Measurements from ENCODE around the gene RNF121.

RNF121 gene

GRCh38 chr11:71914617-71915189, 14.1 kb upstream of the RNF121 start:
- Histone ChIP-seq H3K27me3 (ENCODE audit: control insufficient read depth, insufficient read depth, low read length) (no peaks in the 10 kb centered on the region), H3K9ac (ENCODE audit: low read length) (no peak overlapping the region), H3K4me1 (ENCODE audit: control insufficient read depth, insufficient read depth, low read length) (no peaks in the 10 kb centered on the region), H3K9me3 (ENCODE audit: control insufficient read depth, low read length) (no peaks in the 10 kb centered on the region), H3K4me3 (ENCODE audit: low read length) (no peak overlapping the region), H3K36me3 (ENCODE audit: control insufficient read depth, insufficient read depth, low read length) (no peaks in the 10 kb centered on the region)

- Histone ChIP-seq H3K9ac (ENCODE audit: low read length) (no peak overlapping the region), H3K36me3 (ENCODE audit: control insufficient read depth, insufficient read depth, low read length) (no peaks in the 10 kb centered on the region), H3K4me1 (ENCODE audit: control insufficient read depth, insufficient read depth, low read length) (no peaks in the 10 kb centered on the region)
These were observed 11.2 kb upstream of the RNF121 start for GRCh38 chr11:71917646-71918140.

GRCh38 chr11:71927820-71928736, 768 bp upstream of the RNF121 start, which contains the start of gene XNDC1N:
XNDC1N (minus strand) TSS chr11:71928594; CDS start chr11:71923353, 5,241 bp downstream.
- Histone ChIP-seq H3K4me1 (ENCODE audit: control insufficient read depth, insufficient read depth, low read length) (peaks cover 11% of the 10 kb centered on the region), H3K4me3 (ENCODE audit: low read length) (peak within 1 kb of the TSS; percentile 75), H3K9ac (ENCODE audit: low read length) (peak within 1 kb of the TSS; percentile 71), H3K9me3 (ENCODE audit: control insufficient read depth, low read length) (no peaks in the 10 kb centered on the region), H3K36me3 (ENCODE audit: control insufficient read depth, insufficient read depth, low read length) (no peaks in the 10 kb centered on the region), H3K27me3 (ENCODE audit: control insufficient read depth, insufficient read depth, low read length) (no peaks in the 10 kb centered on the region)

More at GRCh38 chr11:71917646-71918140, 11.2 kb upstream of the RNF121 start:
- Histone ChIP-seq H3K27me3 (ENCODE audit: control insufficient read depth, insufficient read depth, low read length) (no peaks in the 10 kb centered on the region), H3K9me3 (ENCODE audit: control insufficient read depth, low read length) (no peaks in the 10 kb centered on the region), H3K4me3 (ENCODE audit: low read length) (no peak overlapping the region)

- Histone ChIP-seq H3K36me3 (ENCODE audit: control insufficient read depth, insufficient read depth, low read length) (no peaks in the 10 kb centered on the region), H3K4me1 (ENCODE audit: control insufficient read depth, insufficient read depth, low read length) (peaks cover 11% of the 10 kb centered on the region), H3K9ac (ENCODE audit: low read length) (peak overlapping the region; percentile 71), H3K4me3 (ENCODE audit: low read length) (peak overlapping the region; percentile 75), H3K9me3 (ENCODE audit: control insufficient read depth, low read length) (no peaks in the 10 kb centered on the region), H3K27me3 (ENCODE audit: control insufficient read depth, insufficient read depth, low read length) (no peaks in the 10 kb centered on the region)
These were observed 645 bp downstream of the RNF121 start for GRCh38 chr11:71929491-71929890.

- Histone ChIP-seq H3K4me3 (ENCODE audit: low read length) (no peak overlapping the region), H3K4me1 (ENCODE audit: control insufficient read depth, insufficient read depth, low read length) (peaks cover 11% of the 10 kb centered on the region), H3K9me3 (ENCODE audit: control insufficient read depth, low read length) (no peaks in the 10 kb centered on the region), H3K36me3 (ENCODE audit: control insufficient read depth, insufficient read depth, low read length) (no peaks in the 10 kb centered on the region), H3K9ac (ENCODE audit: low read length) (no peak overlapping the region), H3K27me3 (ENCODE audit: control insufficient read depth, insufficient read depth, low read length) (no peaks in the 10 kb centered on the region)
These were observed 1.9 kb downstream of the RNF121 start for GRCh38 chr11:71930556-71931244.

- Histone ChIP-seq H3K9ac (ENCODE audit: low read length) (no peak overlapping the region), H3K4me3 (ENCODE audit: low read length) (no peak overlapping the region), H3K36me3 (ENCODE audit: control insufficient read depth, insufficient read depth, low read length) (no peaks in the 10 kb centered on the region), H3K27me3 (ENCODE audit: control insufficient read depth, insufficient read depth, low read length) (no peaks in the 10 kb centered on the region), H3K9me3 (ENCODE audit: control insufficient read depth, low read length) (no peaks in the 10 kb centered on the region), H3K4me1 (ENCODE audit: control insufficient read depth, insufficient read depth, low read length) (peaks cover 11% of the 10 kb centered on the region)
These were observed 2.4 kb downstream of the RNF121 start for GRCh38 chr11:71931245-71931602.

- H3K9ac ChIP-seq (ENCODE audit: low read length), result no peak overlapping the region
- no peaks in the 10 kb centered on the region for H3K36me3 ChIP-seq (ENCODE audit: control insufficient read depth, insufficient read depth, low read length)
- peaks cover 17% of the 10 kb centered on the region for H3K4me1 ChIP-seq (ENCODE audit: control insufficient read depth, insufficient read depth, low read length)
- no peaks in the 10 kb centered on the region for H3K9me3 ChIP-seq (ENCODE audit: control insufficient read depth, low read length)
- H3K4me3 ChIP-seq (ENCODE audit: low read length), result no peak overlapping the region
- H3K27me3 ChIP-seq (ENCODE audit: control insufficient read depth, insufficient read depth, low read length), result no peaks in the 10 kb centered on the region
These were observed 4.5 kb downstream of the RNF121 start for GRCh38 chr11:71933141-71933933.

GRCh38 chr11:71934213-71934612, 5.4 kb downstream of the RNF121 start:
- no peaks in the 10 kb centered on the region for H3K9me3 ChIP-seq (ENCODE audit: control insufficient read depth, low read length)
- H3K9ac ChIP-seq (ENCODE audit: low read length), result no peak overlapping the region
- H3K4me3 ChIP-seq (ENCODE audit: low read length), result no peak overlapping the region
- H3K4me1 ChIP-seq (ENCODE audit: control insufficient read depth, insufficient read depth, low read length), result peaks cover 17% of the 10 kb centered on the region
- H3K36me3 ChIP-seq (ENCODE audit: control insufficient read depth, insufficient read depth, low read length), result no peaks in the 10 kb centered on the region
- H3K27me3 ChIP-seq (ENCODE audit: control insufficient read depth, insufficient read depth, low read length), result no peaks in the 10 kb centered on the region

GRCh38 chr11:71935338-71935925, 6.6 kb downstream of the RNF121 start:
- H3K36me3 ChIP-seq (ENCODE audit: control insufficient read depth, insufficient read depth, low read length), result no peaks in the 10 kb centered on the region
- no peaks in the 10 kb centered on the region for H3K9me3 ChIP-seq (ENCODE audit: control insufficient read depth, low read length)
- no peak overlapping the region for H3K4me3 ChIP-seq (ENCODE audit: low read length)
- no peaks in the 10 kb centered on the region for H3K27me3 ChIP-seq (ENCODE audit: control insufficient read depth, insufficient read depth, low read length)
- H3K4me1 ChIP-seq (ENCODE audit: control insufficient read depth, insufficient read depth, low read length), result peaks cover 7% of the 10 kb centered on the region
- no peak overlapping the region for H3K9ac ChIP-seq (ENCODE audit: low read length)

GRCh38 chr11:71936825-71937224, 8.0 kb downstream of the RNF121 start:
- no peaks in the 10 kb centered on the region for H3K36me3 ChIP-seq (ENCODE audit: control insufficient read depth, insufficient read depth, low read length)
- no peaks in the 10 kb centered on the region for H3K27me3 ChIP-seq (ENCODE audit: control insufficient read depth, insufficient read depth, low read length)
- peaks cover 7% of the 10 kb centered on the region for H3K4me1 ChIP-seq (ENCODE audit: control insufficient read depth, insufficient read depth, low read length)
- H3K9ac ChIP-seq (ENCODE audit: low read length), result no peak overlapping the region
- no peaks in the 10 kb centered on the region for H3K9me3 ChIP-seq (ENCODE audit: control insufficient read depth, low read length)
- H3K4me3 ChIP-seq (ENCODE audit: low read length), result no peak overlapping the region

GRCh38 chr11:71937826-71938225, 9.0 kb downstream of the RNF121 start:
- H3K4me3 ChIP-seq (ENCODE audit: low read length), result no peak overlapping the region
- H3K36me3 ChIP-seq (ENCODE audit: control insufficient read depth, insufficient read depth, low read length), result no peaks in the 10 kb centered on the region
- no peak overlapping the region for H3K9ac ChIP-seq (ENCODE audit: low read length)
- H3K4me1 ChIP-seq (ENCODE audit: control insufficient read depth, insufficient read depth, low read length), result peaks cover 7% of the 10 kb centered on the region
- no peaks in the 10 kb centered on the region for H3K27me3 ChIP-seq (ENCODE audit: control insufficient read depth, insufficient read depth, low read length)
- H3K9me3 ChIP-seq (ENCODE audit: control insufficient read depth, low read length), result no peaks in the 10 kb centered on the region

Measured in mucosa of stomach (tissue), 1 donor.